K562 (cell line): ENCODE data around the gene SLC39A7. TPM values are rescaled to one million over a fixed set of nuclear protein-coding genes. Genes with fewer than 3 reads are reported as not detected.

ENCODE experiments used
- CC2D1A ChIP-seq: fragments of 450-650 bp; IDR thresholded peaks from 2 replicates; pipeline ENCODE4 v1.6.1; 2017; ENCODE audit warnings: mild to moderate bottlenecking
- CXXC5 ChIP-seq: fragments of 250-450 bp; sonication (Bioruptor Pico); IDR thresholded peaks from 2 replicates; pipeline ENCODE4 v1.8.0; 2022; ENCODE audit warnings: inconsistent platforms, mild to moderate bottlenecking, moderate library complexity
- DNMT1 ChIP-seq: fragments of 450-650 bp; IDR thresholded peaks from 2 replicates; pipeline ENCODE4 v1.6.1; 2016; ENCODE audit warnings: antibody characterized with exemption, mild to moderate bottlenecking
- HLTF ChIP-seq: fragments of 450-650 bp; IDR thresholded peaks from 2 replicates; pipeline ENCODE4 v1.6.1; 2016
- MAFK ChIP-seq: IDR thresholded peaks from 2 replicates; pipeline ENCODE4 v1.6.1; 2011; ENCODE audit warnings: low read length, improper control_type of control experiment
- MYC ChIP-seq, 2 experiments: fragments of 250-450 bp in 1 of 2; sonication (Bioruptor Pico) in 1 of 2; IDR thresholded peaks; 2 replicates each; pipeline versions ENCODE4 v1.5.1 to v1.6.1; 2012 to 2021; ENCODE audit warnings: low read depth in 2 of 2, borderline replicate concordance in 1 of 2, improper control_type of control experiment in 1 of 2, low read length in 1 of 2, mild to moderate bottlenecking in 1 of 2, moderate library complexity in 1 of 2
- OTX1 ChIP-seq: fragments of 450-650 bp; formaldehyde crosslinking; IDR thresholded peaks from 2 replicates; pipeline ENCODE4 v1.4.0; 2022; ENCODE audit warnings: mild to moderate bottlenecking
- PCBP1 ChIP-seq: fragments of 200-400 bp; formaldehyde crosslinking; IDR thresholded peaks from 2 replicates; pipeline ENCODE4 v1.6.1; 2018; ENCODE audit warnings: mild to moderate bottlenecking, low read depth, low read length; ENCODE audit not compliant: poor library complexity, severe bottlenecking
- PHTF2 ChIP-seq: fragments of 250-450 bp; sonication (Bioruptor Pico); IDR thresholded peaks from 2 replicates; pipeline ENCODE4 v1.5.0; 2021; ENCODE audit warnings: mild to moderate bottlenecking
- SMARCA4 ChIP-seq: fragments of 450-650 bp; IDR thresholded peaks from 2 replicates; pipeline ENCODE4 v1.6.1; 2016
- SP2 ChIP-seq: IDR thresholded peaks from 2 replicates; pipeline ENCODE4 v1.6.1; 2011; ENCODE audit warnings: mild to moderate bottlenecking, low read depth, low read length, moderate library complexity; ENCODE audit not compliant: poor library complexity, severe bottlenecking; ENCODE audit errors: extremely low read depth
- TRIM24 ChIP-seq, 2 experiments: fragments of 450-650 bp; IDR thresholded peaks; 2 replicates each; pipeline ENCODE4 v1.6.1; 2016
- ZNF174 ChIP-seq: fragments of 250-450 bp; sonication (Bioruptor Pico); IDR thresholded peaks from 2 replicates; pipeline ENCODE4 v1.4.0; 2020; ENCODE audit warnings: mild to moderate bottlenecking
- polyA plus RNA-seq, 8 experiments: library from polyadenylated mRNA; depleted of rRNA in 4 of 8; stranded (reverse) in 5 of 8; unstranded in 3 of 8; fragments of >200 nt; fragmentation: Nextera tagmentation in 2 of 8; fragmentation: Illumina TruSeq in 1 of 8; extraction: Ambion mirVana in 2 of 8; extraction: Trizol in 1 of 8; gene quantifications; 2 replicates each; pipeline versions ENCODE4 v1.2.1 to v1.2.3, GENCODE V29; 2011 to 2014; ENCODE audit warnings: inconsistent platforms in 1 of 8, missing spikeins in 1 of 8
- total RNA-seq, 7 experiments: library from RNA; depleted of rRNA in 6 of 7; stranded (reverse); fragments of >200 nt in 6 of 7; fragmentation: Illumina TruSeq in 2 of 7; extraction: Trizol in 2 of 7; gene quantifications; 2 replicates each; pipeline versions ENCODE4 v1.2.1 to v1.2.3, GENCODE V29; 2011 to 2021; ENCODE audit warnings: low replicate concordance in 1 of 7
- TF ChIP-seq, protein P1 (sequence below): fragments of 250-450 bp; sonication (Bioruptor Pico); IDR thresholded peaks from 2 replicates; pipeline ENCODE4 v1.5.0; 2021
- TF ChIP-seq, protein P2 (sequence below): fragments of 250-450 bp; sonication (Bioruptor Pico); IDR thresholded peaks from 2 replicates; pipeline ENCODE4 v1.4.0; 2020; ENCODE audit warnings: borderline replicate concordance
- TF ChIP-seq, protein P3 (sequence below): sonication (generic); formaldehyde crosslinking; IDR thresholded peaks from 2 replicates; pipeline ENCODE4 v1.8.1; 2023; ENCODE audit warnings: mild to moderate bottlenecking, missing genetic modification reagents, moderate library complexity
- TF ChIP-seq, protein P4 (sequence below): IDR thresholded peaks from 2 replicates; pipeline ENCODE4 v1.6.1; 2012; ENCODE audit warnings: low read depth, low read length, improper control_type of control experiment, borderline replicate concordance
- TF ChIP-seq, protein P5 (sequence below): IDR thresholded peaks from 2 replicates; pipeline ENCODE4 v1.6.1; 2016; ENCODE audit warnings: missing genetic modification characterization, missing compliant biosample characterization
- TF ChIP-seq, protein P6 (sequence below), 3 experiments: fragments of 200-800 bp in 1 of 3; sonication (Bioruptor generic) in 1 of 3; sonication (generic) in 1 of 3; formaldehyde crosslinking in 1 of 3; IDR thresholded peaks; 2 replicates each; pipeline versions ENCODE4 v1.6.1 to v1.8.0; 2016 to 2022; ENCODE audit warnings: mild to moderate bottlenecking in 2 of 3, missing compliant biosample characterization in 2 of 3, missing genetic modification characterization in 2 of 3, missing genetic modification reagents in 1 of 3

Gene SLC39A7
- total and polyA plus RNA-seq, 9 of the 15 experiments (the other 6 are each of a cell fraction or from before 2014, with no cell fraction given) = 21.7 to 169 (median 121) TPM

DNA sequence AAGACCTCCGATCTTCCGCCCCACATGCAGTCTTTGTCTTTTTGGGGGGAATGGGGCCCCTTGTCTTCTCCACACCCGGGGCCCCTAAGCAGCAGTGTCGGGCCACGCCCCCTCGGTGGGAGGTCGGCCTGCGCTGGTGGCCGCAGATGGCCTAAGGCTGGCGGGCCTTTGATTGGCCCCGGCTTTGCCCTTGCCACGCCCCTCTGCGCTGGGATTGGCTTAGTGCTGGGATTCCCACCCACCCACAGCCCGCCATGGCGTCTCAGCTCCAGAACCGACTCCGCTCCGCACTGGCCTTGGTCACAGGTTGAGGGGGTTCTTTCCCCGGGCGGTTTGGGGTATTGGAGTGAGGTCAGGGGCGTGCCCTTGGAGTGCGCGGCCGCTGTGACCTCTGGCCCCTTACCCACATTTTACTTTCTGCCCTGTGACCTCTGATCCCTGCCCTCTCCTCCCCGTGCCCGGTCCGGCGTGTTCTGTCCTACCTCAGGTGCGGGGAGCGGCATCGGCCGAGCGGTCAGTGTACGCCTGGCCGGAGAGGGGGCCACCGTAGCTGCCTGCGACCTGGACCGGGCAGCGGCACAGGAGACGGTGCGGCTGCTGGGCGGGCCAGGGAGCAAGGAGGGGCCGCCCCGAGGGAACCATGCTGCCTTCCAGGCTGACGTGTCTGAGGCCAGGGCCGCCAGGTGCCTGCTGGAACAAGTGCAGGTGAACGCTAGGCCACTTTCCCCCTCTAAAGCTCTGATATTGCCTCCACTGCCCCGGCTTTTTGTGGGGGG lies 3.9 kb downstream of the SLC39A7 start, which contains the start of gene HSD17B8 (continued):
- TF ChIP-seq SMARCA4 (no peak), MAFK (no peak), PCBP1 (peak; percentile 46), OTX1 (CRISPR knock-in tag) (peak; percentile 67; the same call in 1 of the 2 replicates), SP2 (peak; percentile 46), CC2D1A (no peak), HLTF (no peak), DNMT1 (peak; percentile 97), MYC (IDR thresholded peaks at IDR 0.05; ENCODE audit: low read depth, low read length) (0 out of 2 replicates have a peak, but pooled peaks have one; percentile 30), MYC (CRISPR knock-in tag; IDR thresholded peaks at IDR 0.05; ENCODE audit: borderline replicate concordance, low read depth) (no peak), TRIM24 (IDR thresholded peaks at IDR 0.05) (no peak), PHTF2 (CRISPR knock-in tag) (no peak), ZNF174 (CRISPR knock-in tag) (no peak), CXXC5 (CRISPR knock-in tag) (peak; percentile 63)
- TF ChIP-seq, protein P1, sequence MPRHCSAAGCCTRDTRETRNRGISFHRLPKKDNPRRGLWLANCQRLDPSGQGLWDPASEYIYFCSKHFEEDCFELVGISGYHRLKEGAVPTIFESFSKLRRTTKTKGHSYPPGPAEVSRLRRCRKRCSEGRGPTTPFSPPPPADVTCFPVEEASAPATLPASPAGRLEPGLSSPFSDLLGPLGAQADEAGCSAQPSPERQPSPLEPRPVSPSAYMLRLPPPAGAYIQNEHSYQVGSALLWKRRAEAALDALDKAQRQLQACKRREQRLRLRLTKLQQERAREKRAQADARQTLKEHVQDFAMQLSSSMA (CRISPR knock-in tag) = peak; percentile 79; the same call in 1 of the 2 replicates
- TF ChIP-seq, protein P2, sequence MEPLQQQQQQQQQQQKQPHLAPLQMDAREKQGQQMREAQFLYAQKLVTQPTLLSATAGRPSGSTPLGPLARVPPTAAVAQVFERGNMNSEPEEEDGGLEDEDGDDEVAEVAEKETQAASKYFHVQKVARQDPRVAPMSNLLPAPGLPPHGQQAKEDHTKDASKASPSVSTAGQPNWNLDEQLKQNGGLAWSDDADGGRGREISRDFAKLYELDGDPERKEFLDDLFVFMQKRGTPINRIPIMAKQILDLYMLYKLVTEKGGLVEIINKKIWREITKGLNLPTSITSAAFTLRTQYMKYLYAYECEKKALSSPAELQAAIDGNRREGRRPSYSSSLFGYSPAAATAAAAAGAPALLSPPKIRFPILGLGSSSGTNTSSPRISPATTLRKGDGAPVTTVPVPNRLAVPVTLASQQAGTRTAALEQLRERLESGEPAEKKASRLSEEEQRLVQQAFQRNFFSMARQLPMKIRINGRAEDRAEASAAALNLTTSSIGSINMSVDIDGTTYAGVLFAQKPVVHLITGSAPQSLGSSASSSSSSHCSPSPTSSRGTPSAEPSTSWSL = no peak
- TF ChIP-seq, protein P3, sequence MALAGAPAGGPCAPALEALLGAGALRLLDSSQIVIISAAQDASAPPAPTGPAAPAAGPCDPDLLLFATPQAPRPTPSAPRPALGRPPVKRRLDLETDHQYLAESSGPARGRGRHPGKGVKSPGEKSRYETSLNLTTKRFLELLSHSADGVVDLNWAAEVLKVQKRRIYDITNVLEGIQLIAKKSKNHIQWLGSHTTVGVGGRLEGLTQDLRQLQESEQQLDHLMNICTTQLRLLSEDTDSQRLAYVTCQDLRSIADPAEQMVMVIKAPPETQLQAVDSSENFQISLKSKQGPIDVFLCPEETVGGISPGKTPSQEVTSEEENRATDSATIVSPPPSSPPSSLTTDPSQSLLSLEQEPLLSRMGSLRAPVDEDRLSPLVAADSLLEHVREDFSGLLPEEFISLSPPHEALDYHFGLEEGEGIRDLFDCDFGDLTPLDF (CRISPR knock-in tag) = peak; percentile 58; the same call in 1 of the 2 replicates
- TF ChIP-seq, protein P4, sequence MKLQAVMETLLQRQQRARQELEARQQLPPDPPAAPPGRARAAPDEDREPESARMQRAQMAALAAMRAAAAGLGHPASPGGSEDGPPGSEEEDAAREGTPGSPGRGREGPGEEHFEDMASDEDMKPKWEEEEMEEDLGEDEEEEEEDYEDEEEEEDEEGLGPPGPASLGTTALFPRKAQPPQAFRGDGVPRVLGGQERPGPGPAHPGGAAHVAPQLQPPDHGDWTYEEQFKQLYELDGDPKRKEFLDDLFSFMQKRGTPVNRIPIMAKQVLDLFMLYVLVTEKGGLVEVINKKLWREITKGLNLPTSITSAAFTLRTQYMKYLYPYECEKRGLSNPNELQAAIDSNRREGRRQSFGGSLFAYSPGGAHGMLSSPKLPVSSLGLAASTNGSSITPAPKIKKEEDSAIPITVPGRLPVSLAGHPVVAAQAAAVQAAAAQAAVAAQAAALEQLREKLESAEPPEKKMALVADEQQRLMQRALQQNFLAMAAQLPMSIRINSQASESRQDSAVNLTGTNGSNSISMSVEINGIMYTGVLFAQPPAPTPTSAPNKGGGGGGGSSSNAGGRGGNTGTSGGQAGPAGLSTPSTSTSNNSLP = no peak
- TF ChIP-seq, protein P5, sequence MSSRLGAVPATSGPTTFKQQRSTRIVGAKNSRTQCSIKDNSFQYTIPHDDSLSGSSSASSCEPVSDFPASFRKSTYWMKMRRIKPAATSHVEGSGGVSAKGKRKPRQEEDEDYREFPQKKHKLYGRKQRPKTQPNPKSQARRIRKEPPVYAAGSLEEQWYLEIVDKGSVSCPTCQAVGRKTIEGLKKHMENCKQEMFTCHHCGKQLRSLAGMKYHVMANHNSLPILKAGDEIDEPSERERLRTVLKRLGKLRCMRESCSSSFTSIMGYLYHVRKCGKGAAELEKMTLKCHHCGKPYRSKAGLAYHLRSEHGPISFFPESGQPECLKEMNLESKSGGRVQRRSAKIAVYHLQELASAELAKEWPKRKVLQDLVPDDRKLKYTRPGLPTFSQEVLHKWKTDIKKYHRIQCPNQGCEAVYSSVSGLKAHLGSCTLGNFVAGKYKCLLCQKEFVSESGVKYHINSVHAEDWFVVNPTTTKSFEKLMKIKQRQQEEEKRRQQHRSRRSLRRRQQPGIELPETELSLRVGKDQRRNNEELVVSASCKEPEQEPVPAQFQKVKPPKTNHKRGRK (tag) = no peak
- TF ChIP-seq, protein P6, sequence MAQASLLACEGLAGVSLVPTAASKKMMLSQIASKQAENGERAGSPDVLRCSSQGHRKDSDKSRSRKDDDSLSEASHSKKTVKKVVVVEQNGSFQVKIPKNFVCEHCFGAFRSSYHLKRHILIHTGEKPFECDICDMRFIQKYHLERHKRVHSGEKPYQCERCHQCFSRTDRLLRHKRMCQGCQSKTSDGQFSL (CRISPR knock-in tag; IDR thresholded peaks at IDR 0.05) = no peak
- TF ChIP-seq, protein P6 (tag; IDR thresholded peaks at IDR 0.05) = 0 out of 4 replicates have a peak, but pooled peaks of 1 of the 2 experiments have one; percentile 14
